SK-N-MC (cell line): ENCODE results near the gene OR4K2.
"Not testable (repeated sequence)": the region's sequence is repeated elsewhere in the genome, so short reads cannot be mapped to it uniquely, and the experiment has no call there.

Experiments used
- EZH2 ChIP-seq: fragments of 200-600 bp; sonication (generic); IDR thresholded peaks from one replicate; pipeline ENCODE4 v1.6.1; 2017; ENCODE audit warnings: antibody characterized with exemption
- FOXP2 ChIP-seq: optimal IDR thresholded peaks from 2 replicates; pipeline ENCODE3; 2011; ENCODE audit warnings: mild to moderate bottlenecking, moderate library complexity; ENCODE audit not compliant: insufficient read depth; ENCODE audit errors: extremely low read length, control extremely low read depth
- POLR2AphosphoS5 ChIP-seq: IDR thresholded peaks from 2 replicates; pipeline ENCODE4 v1.6.1; 2012; ENCODE audit warnings: mild to moderate bottlenecking, low read depth, low read length, borderline replicate concordance

DNA sequence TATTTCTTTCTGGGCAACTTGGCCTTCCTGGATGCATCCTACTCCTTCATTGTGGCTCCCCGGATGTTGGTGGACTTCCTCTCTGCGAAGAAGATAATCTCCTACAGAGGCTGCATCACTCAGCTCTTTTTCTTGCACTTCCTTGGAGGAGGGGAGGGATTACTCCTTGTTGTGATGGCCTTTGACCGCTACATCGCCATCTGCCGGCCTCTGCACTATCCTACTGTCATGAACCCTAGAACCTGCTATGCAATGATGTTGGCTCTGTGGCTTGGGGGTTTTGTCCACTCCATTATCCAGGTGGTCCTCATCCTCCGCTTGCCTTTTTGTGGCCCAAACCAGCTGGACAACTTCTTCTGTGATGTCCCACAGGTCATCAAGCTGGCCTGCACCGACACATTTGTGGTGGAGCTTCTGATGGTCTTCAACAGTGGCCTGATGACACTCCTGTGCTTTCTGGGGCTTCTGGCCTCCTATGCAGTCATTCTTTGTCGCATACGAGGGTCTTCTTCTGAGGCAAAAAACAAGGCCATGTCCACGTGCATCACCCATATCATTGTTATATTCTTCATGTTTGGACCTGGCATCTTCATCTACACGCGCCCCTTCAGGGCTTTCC lies 47.2 kb upstream of the OR4K2 start:
- not testable (repeated sequence) for TF ChIP-seq EZH2, POLR2AphosphoS5, FOXP2
